WERI-Rb-1 (cell line): ENCODE data around the gene TEDC1.

Experiments
- DNase-seq: peaks from one replicate; pipeline ENCODE4 v3.0.0-alpha.2; 2020
- H3K27ac ChIP-seq: fragments of 250-450 bp; sonication (Bioruptor Pico); 2 replicates; pipeline ENCODE4 v1.5.1; 2020; ENCODE audit warnings: mild to moderate bottlenecking, moderate library complexity
- H3K27me3 ChIP-seq: fragments of 250-450 bp; sonication (Bioruptor Pico); 2 replicates; pipeline ENCODE4 v1.5.1; 2021; ENCODE audit warnings: mild to moderate bottlenecking, low read depth, moderate library complexity; ENCODE audit not compliant: insufficient read depth, severe bottlenecking
- H3K36me3 ChIP-seq: fragments of 250-450 bp; sonication (Bioruptor Pico); 2 replicates; pipeline ENCODE4 v1.5.1; 2020; ENCODE audit warnings: mild to moderate bottlenecking, moderate library complexity
- H3K4me3 ChIP-seq: 2 replicates; pipeline ENCODE4 v1.5.1; 2011; ENCODE audit warnings: low read depth, mild to moderate bottlenecking, control low read depth, low read length
- H3K9me3 ChIP-seq: fragments of 250-450 bp; sonication (Bioruptor Pico); 2 replicates; pipeline ENCODE4 v1.5.1; 2021; ENCODE audit warnings: mild to moderate bottlenecking, moderate library complexity; ENCODE audit not compliant: severe bottlenecking
- CTCF ChIP-seq: IDR thresholded peaks from 2 replicates; pipeline ENCODE4 v1.5.1; 2011; ENCODE audit warnings: low read depth, mild to moderate bottlenecking, control low read depth, inconsistent platforms, low read length

TEDC1 gene

GRCh38 chr14:105445901-105446845 lies 44.9 kb upstream of the TEDC1 start:
- peaks cover 26% of the 10 kb centered on the region for H3K36me3 ChIP-seq
- no peaks in the 10 kb centered on the region for H3K9me3 ChIP-seq

GRCh38 chr14:105446971-105447370 lies 44.1 kb upstream of the TEDC1 start:
- H3K27ac ChIP-seq, result no peak overlapping the region
- peaks cover 30% of the 10 kb centered on the region for H3K36me3 ChIP-seq
- no peak for TF ChIP-seq CTCF
- no peak for DNase-seq
- no peak overlapping the region for H3K4me3 ChIP-seq
- no peaks in the 10 kb centered on the region for H3K27me3 ChIP-seq
- H3K9me3 ChIP-seq, result no peaks in the 10 kb centered on the region

More at GRCh38 chr14:105445901-105446845, 44.9 kb upstream of the TEDC1 start:
- H3K27me3 ChIP-seq, result no peaks in the 10 kb centered on the region
- no peak overlapping the region for H3K27ac ChIP-seq
- H3K4me3 ChIP-seq, result no peak overlapping the region
- TF ChIP-seq CTCF, result no peak
- DNase-seq, result no peak

GRCh38 chr14:105447651-105448640 lies 43.1 kb upstream of the TEDC1 start:
- Histone ChIP-seq H3K4me3 (no peak overlapping the region), H3K9me3 (no peaks in the 10 kb centered on the region), H3K27ac (peak overlapping the region; percentile 63), H3K27me3 (no peaks in the 10 kb centered on the region), H3K36me3 (peaks cover 38% of the 10 kb centered on the region)
- DNase-seq, result no peak
- TF ChIP-seq CTCF, result no peak

GRCh38 chr14:105448706-105449111 lies 42.3 kb upstream of the TEDC1 start:
- peak; percentile 91 for TF ChIP-seq CTCF
- no peaks in the 10 kb centered on the region for H3K9me3 ChIP-seq
- peak; percentile 83 for DNase-seq
- peaks cover 40% of the 10 kb centered on the region for H3K36me3 ChIP-seq
- no peak overlapping the region for H3K4me3 ChIP-seq
- peak overlapping the region; percentile 63 for H3K27ac ChIP-seq
- no peaks in the 10 kb centered on the region for H3K27me3 ChIP-seq

GRCh38 chr14:105449276-105450122 lies 41.5 kb upstream of the TEDC1 start:
- Histone ChIP-seq H3K36me3 (peaks cover 48% of the 10 kb centered on the region), H3K27ac (0 out of 2 replicates have a peak overlapping the region, but pooled peaks have one; percentile 1)

More at GRCh38 chr14:105449276-105450122, 41.5 kb upstream of the TEDC1 start:
- no peak for DNase-seq
- TF ChIP-seq CTCF, result no peak
- H3K9me3 ChIP-seq, result no peaks in the 10 kb centered on the region
- H3K27me3 ChIP-seq, result no peaks in the 10 kb centered on the region
- no peak overlapping the region for H3K4me3 ChIP-seq
